ENCODE data around the gene MTG1.
"Not testable (repeated sequence)": the region's sequence is repeated elsewhere in the genome, so short reads cannot be mapped to it uniquely, and the experiment has no call there.

MTG1 gene

GRCh38 chr10:133384071-133384470 is 9.9 kb upstream of the MTG1 start:
- H3K9me3 ChIP-seq (ENCODE audit: control insufficient read depth, insufficient read depth, low read length), result no peaks in the 10 kb centered on the region
- no peak overlapping the region for H3K9ac ChIP-seq (ENCODE audit: low read depth, low read length)
- H3K36me3 ChIP-seq (ENCODE audit: control insufficient read depth, insufficient read depth, low read length), result no peaks in the 10 kb centered on the region
- H3K4me3 ChIP-seq (ENCODE audit: low read depth, low read length), result no peak overlapping the region
- peaks cover 14% of the 10 kb centered on the region for H3K27me3 ChIP-seq (ENCODE audit: control insufficient read depth, insufficient read depth, low read length)
- H3K4me1 ChIP-seq (ENCODE audit: control insufficient read depth, insufficient read depth, low read length), result no peaks in the 10 kb centered on the region

- H3K27me3 ChIP-seq (ENCODE audit: control insufficient read depth, insufficient read depth, low read length), result peaks cover 8% of the 10 kb centered on the region
- no peak overlapping the region for H3K4me3 ChIP-seq (ENCODE audit: low read depth, low read length)
- no peaks in the 10 kb centered on the region for H3K36me3 ChIP-seq (ENCODE audit: control insufficient read depth, insufficient read depth, low read length)
- H3K9ac ChIP-seq (ENCODE audit: low read depth, low read length), result no peak overlapping the region
- H3K9me3 ChIP-seq (ENCODE audit: control insufficient read depth, insufficient read depth, low read length), result no peaks in the 10 kb centered on the region
- H3K4me1 ChIP-seq (ENCODE audit: control insufficient read depth, insufficient read depth, low read length), result no peaks in the 10 kb centered on the region
Measured at GRCh38 chr10:133385214-133385613, 8.7 kb upstream of the MTG1 start.

- not testable (repeated sequence) for H3K9ac ChIP-seq (ENCODE audit: low read depth, low read length); H3K9me3 ChIP-seq (ENCODE audit: control insufficient read depth, insufficient read depth, low read length); H3K4me3 ChIP-seq (ENCODE audit: low read depth, low read length); H3K36me3 ChIP-seq (ENCODE audit: control insufficient read depth, insufficient read depth, low read length); H3K4me1 ChIP-seq (ENCODE audit: control insufficient read depth, insufficient read depth, low read length); H3K27me3 ChIP-seq (ENCODE audit: control insufficient read depth, insufficient read depth, low read length)
Measured at GRCh38 chr10:133386951-133387350, 7.0 kb upstream of the MTG1 start.

GRCh38 chr10:133388236-133388972 is 5.6 kb upstream of the MTG1 start:
- no peaks in the 10 kb centered on the region for H3K27me3 ChIP-seq (ENCODE audit: control insufficient read depth, insufficient read depth, low read length)
- no peak overlapping the region for H3K9ac ChIP-seq (ENCODE audit: low read depth, low read length)
- H3K4me3 ChIP-seq (ENCODE audit: low read depth, low read length), result no peak overlapping the region
- no peaks in the 10 kb centered on the region for H3K4me1 ChIP-seq (ENCODE audit: control insufficient read depth, insufficient read depth, low read length)
- H3K9me3 ChIP-seq (ENCODE audit: control insufficient read depth, insufficient read depth, low read length), result no peaks in the 10 kb centered on the region
- no peaks in the 10 kb centered on the region for H3K36me3 ChIP-seq (ENCODE audit: control insufficient read depth, insufficient read depth, low read length)

- H3K9ac ChIP-seq (ENCODE audit: low read depth, low read length), result no peak overlapping the region
- H3K4me3 ChIP-seq (ENCODE audit: low read depth, low read length), result no peak overlapping the region
- H3K9me3 ChIP-seq (ENCODE audit: control insufficient read depth, insufficient read depth, low read length), result no peaks in the 10 kb centered on the region
- no peaks in the 10 kb centered on the region for H3K4me1 ChIP-seq (ENCODE audit: control insufficient read depth, insufficient read depth, low read length)
- H3K27me3 ChIP-seq (ENCODE audit: control insufficient read depth, insufficient read depth, low read length), result no peaks in the 10 kb centered on the region
- peaks cover 2% of the 10 kb centered on the region for H3K36me3 ChIP-seq (ENCODE audit: control insufficient read depth, insufficient read depth, low read length)
Measured at GRCh38 chr10:133388973-133389818, 4.8 kb upstream of the MTG1 start.

- Histone ChIP-seq H3K9ac (ENCODE audit: low read depth, low read length) (no peak overlapping the region), H3K36me3 (ENCODE audit: control insufficient read depth, insufficient read depth, low read length) (peaks cover 2% of the 10 kb centered on the region), H3K27me3 (ENCODE audit: control insufficient read depth, insufficient read depth, low read length) (no peaks in the 10 kb centered on the region), H3K4me3 (ENCODE audit: low read depth, low read length) (no peak overlapping the region), H3K9me3 (ENCODE audit: control insufficient read depth, insufficient read depth, low read length) (no peaks in the 10 kb centered on the region), H3K4me1 (ENCODE audit: control insufficient read depth, insufficient read depth, low read length) (no peaks in the 10 kb centered on the region)
Measured at GRCh38 chr10:133390597-133391248, 3.2 kb upstream of the MTG1 start.

- Histone ChIP-seq H3K36me3 (ENCODE audit: control insufficient read depth, insufficient read depth, low read length) (peaks cover 7% of the 10 kb centered on the region), H3K4me3 (ENCODE audit: low read depth, low read length) (no peak overlapping the region), H3K27me3 (ENCODE audit: control insufficient read depth, insufficient read depth, low read length) (no peaks in the 10 kb centered on the region), H3K9me3 (ENCODE audit: control insufficient read depth, insufficient read depth, low read length) (no peaks in the 10 kb centered on the region), H3K9ac (ENCODE audit: low read depth, low read length) (no peak overlapping the region), H3K4me1 (ENCODE audit: control insufficient read depth, insufficient read depth, low read length) (no peaks in the 10 kb centered on the region)
Measured at GRCh38 chr10:133391249-133391635, 2.7 kb upstream of the MTG1 start.

- Histone ChIP-seq H3K9ac (ENCODE audit: low read depth, low read length) (no peak overlapping the region), H3K4me3 (ENCODE audit: low read depth, low read length) (no peak overlapping the region), H3K27me3 (ENCODE audit: control insufficient read depth, insufficient read depth, low read length) (no peaks in the 10 kb centered on the region), H3K4me1 (ENCODE audit: control insufficient read depth, insufficient read depth, low read length) (no peaks in the 10 kb centered on the region), H3K9me3 (ENCODE audit: control insufficient read depth, insufficient read depth, low read length) (no peaks in the 10 kb centered on the region), H3K36me3 (ENCODE audit: control insufficient read depth, insufficient read depth, low read length) (peaks cover 13% of the 10 kb centered on the region)
Measured at GRCh38 chr10:133391761-133392518, 2.0 kb upstream of the MTG1 start.

- H3K4me3 ChIP-seq (ENCODE audit: low read depth, low read length), result peak overlapping the region; percentile 49
- H3K9me3 ChIP-seq (ENCODE audit: control insufficient read depth, insufficient read depth, low read length), result no peaks in the 10 kb centered on the region
- H3K9ac ChIP-seq (ENCODE audit: low read depth, low read length), result no peak overlapping the region
- H3K4me1 ChIP-seq (ENCODE audit: control insufficient read depth, insufficient read depth, low read length), result no peaks in the 10 kb centered on the region
- peaks cover 17% of the 10 kb centered on the region for H3K36me3 ChIP-seq (ENCODE audit: control insufficient read depth, insufficient read depth, low read length)
- H3K27me3 ChIP-seq (ENCODE audit: control insufficient read depth, insufficient read depth, low read length), result no peaks in the 10 kb centered on the region
Measured at GRCh38 chr10:133393401-133394063, 425 bp upstream of the MTG1 start.

- peak overlapping the region; percentile 88 for H3K4me3 ChIP-seq (ENCODE audit: low read depth, low read length)
- no peaks in the 10 kb centered on the region for H3K9me3 ChIP-seq (ENCODE audit: control insufficient read depth, insufficient read depth, low read length)
- peak overlapping the region; percentile 82 for H3K9ac ChIP-seq (ENCODE audit: low read depth, low read length)
- H3K36me3 ChIP-seq (ENCODE audit: control insufficient read depth, insufficient read depth, low read length), result peaks cover 26% of the 10 kb centered on the region
- H3K27me3 ChIP-seq (ENCODE audit: control insufficient read depth, insufficient read depth, low read length), result no peaks in the 10 kb centered on the region
- no peaks in the 10 kb centered on the region for H3K4me1 ChIP-seq (ENCODE audit: control insufficient read depth, insufficient read depth, low read length)
Measured at GRCh38 chr10:133394801-133395221, 854 bp downstream of the MTG1 start.
